Astrocyte (in vitro differentiated cells and primary cell): ENCODE data around the gene MTA1.

ENCODE experiments used
- EZH2 ChIP-seq: IDR thresholded peaks from 2 replicates; pipeline ENCODE4 v1.6.1; 2012; ENCODE audit warnings: mild to moderate bottlenecking, low read length, inconsistent platforms; ENCODE audit not compliant: insufficient read depth
- TF ChIP-seq, protein P1 (sequence below): IDR thresholded peaks from 2 replicates; pipeline ENCODE4 v1.5.1; 2011; ENCODE audit warnings: low read depth, mild to moderate bottlenecking, inconsistent platforms, low read length, moderate library complexity; ENCODE audit not compliant: insufficient read depth

DNA sequence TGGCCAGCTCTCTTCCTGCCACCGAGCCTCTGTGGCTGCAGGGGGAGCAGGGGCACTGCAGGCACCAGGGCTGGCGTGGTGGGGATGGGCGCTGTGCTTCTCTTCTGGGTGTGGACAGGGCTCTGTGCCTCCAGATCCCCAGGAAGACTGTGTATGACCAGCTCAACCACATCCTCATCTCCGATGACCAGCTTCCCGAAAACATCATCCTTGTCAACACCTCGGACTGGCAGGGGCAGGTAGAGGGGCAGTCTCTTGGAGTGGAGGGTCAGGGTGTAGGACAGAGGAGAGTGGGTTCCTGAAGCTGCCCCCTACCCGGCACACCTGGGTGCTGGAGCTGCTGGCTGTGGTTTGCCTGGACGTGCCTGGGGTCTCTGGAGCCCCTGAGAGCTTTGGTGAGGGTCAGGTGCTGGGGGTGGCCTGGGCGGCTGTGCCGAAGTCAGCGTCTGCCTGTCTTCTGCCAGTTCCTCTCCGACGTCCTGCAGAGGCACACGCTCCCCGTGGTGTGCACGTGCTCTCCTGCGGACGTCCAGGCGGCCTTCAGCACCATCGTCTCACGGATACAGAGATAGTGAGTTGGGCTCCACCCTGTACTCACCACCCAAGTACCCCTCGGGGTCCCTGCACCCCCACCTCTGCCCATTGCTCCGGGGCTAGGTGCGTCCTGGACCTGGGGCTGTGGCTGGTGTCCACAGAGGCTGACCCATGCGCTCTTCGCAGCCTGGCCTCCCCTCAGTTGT, 37.1 kb upstream of the MTA1 start:
- TF ChIP-seq, protein P1, sequence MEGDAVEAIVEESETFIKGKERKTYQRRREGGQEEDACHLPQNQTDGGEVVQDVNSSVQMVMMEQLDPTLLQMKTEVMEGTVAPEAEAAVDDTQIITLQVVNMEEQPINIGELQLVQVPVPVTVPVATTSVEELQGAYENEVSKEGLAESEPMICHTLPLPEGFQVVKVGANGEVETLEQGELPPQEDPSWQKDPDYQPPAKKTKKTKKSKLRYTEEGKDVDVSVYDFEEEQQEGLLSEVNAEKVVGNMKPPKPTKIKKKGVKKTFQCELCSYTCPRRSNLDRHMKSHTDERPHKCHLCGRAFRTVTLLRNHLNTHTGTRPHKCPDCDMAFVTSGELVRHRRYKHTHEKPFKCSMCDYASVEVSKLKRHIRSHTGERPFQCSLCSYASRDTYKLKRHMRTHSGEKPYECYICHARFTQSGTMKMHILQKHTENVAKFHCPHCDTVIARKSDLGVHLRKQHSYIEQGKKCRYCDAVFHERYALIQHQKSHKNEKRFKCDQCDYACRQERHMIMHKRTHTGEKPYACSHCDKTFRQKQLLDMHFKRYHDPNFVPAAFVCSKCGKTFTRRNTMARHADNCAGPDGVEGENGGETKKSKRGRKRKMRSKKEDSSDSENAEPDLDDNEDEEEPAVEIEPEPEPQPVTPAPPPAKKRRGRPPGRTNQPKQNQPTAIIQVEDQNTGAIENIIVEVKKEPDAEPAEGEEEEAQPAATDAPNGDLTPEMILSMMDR: no peak
- no peak for TF ChIP-seq EZH2
